NCI-H1417 (cell line): ENCODE results near the gene TNFRSF25.

Source experiments
- DNase-seq, 3 experiments: peaks; one replicate each; lab custom pipeline; 2025; lab: John Stamatoyannopoulos, UW

Gene TNFRSF25, protein sequence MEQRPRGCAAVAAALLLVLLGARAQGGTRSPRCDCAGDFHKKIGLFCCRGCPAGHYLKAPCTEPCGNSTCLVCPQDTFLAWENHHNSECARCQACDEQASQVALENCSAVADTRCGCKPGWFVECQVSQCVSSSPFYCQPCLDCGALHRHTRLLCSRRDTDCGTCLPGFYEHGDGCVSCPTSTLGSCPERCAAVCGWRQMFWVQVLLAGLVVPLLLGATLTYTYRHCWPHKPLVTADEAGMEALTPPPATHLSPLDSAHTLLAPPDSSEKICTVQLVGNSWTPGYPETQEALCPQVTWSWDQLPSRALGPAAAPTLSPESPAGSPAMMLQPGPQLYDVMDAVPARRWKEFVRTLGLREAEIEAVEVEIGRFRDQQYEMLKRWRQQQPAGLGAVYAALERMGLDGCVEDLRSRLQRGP

DNA sequence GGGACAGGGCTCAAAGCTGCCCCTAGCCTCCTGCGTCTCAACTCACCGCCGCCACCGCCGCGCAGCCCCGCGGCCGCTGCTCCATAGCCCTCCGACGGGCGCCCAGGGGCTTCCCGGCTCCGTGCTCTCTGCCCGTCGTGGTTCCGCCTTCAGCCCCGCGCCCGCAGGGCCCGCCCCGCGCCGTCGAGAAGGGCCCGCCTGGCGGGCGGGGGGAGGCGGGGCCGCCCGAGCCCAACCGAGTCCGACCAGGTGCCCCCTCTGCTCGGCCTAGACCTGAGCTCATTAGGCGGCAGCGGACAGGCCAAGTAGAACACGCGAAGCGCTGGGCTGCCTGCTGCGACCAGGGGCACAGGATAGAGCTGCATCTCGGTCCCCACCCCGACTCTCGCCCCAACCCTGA, at the start of gene TNFRSF25:
TSS of gene TNFRSF25 (minus strand) at position 151 of the 400 bp plus-strand sequence. CDS start at position 85, 66 bp downstream.
- DNase-seq, result no peak

DNA sequence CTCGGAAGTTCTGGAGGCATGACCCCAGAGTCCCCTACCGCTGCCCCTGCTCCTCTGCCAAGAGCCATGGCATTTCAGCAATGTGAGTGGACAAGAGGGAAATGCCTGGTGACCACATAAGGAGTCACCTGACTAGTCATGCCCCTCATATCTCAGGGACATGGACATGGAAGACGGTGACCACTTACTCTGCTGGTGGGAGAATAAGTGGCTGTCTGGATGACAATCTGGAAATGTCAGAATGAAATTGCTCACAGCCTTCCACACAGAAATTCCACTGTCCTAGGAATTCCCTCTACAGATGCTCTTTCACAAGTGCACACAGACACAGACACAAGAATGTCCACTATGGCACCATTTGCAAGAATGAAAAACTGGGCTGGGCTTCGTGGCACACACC, 49.8 kb upstream of the TNFRSF25 start:
- DNase-seq, result no peak

DNA sequence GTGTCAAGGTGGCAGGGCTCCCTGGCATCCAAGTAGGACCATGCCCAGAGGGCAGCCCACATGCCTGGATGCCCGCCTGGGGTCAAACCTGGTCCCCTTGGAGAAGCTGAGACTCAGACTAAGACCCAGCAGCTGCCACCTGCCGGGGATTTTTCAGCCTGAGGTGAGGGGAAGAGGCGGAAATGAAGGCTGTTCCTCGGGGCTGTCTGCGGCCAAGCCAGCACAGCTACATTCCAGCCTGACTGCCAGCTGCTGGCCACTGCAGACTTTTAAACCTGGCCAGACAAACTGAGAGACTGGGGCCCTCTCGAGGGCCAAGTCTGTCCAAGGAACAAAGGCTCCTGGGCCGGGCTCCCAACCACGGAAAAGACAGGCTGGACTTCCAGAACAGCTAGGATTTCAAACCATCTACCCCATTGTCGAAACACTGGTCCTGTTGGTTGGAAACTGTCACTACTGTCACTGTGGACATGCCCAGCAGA, 47.4 kb upstream of the TNFRSF25 start:
- DNase-seq, result no peak

DNA sequence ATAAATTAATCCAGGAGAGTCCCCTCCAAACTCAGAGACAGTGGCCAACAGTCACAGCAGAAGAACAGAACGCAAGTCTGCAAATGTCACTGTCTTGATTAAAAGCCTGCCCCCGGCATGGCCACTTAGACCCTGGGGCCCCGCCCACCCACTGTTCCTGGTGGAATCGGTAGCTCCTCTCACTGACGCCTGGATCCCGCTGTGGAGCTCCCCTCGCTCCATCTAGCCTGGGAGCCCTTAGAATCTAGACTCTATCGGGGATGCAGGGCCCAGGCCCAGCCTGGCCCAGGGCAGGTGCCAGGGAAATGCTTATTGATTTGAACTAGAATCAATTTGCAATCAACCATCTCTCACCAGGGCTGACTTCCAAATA, 46.9 kb upstream of the TNFRSF25 start:
- no peak for DNase-seq

DNA sequence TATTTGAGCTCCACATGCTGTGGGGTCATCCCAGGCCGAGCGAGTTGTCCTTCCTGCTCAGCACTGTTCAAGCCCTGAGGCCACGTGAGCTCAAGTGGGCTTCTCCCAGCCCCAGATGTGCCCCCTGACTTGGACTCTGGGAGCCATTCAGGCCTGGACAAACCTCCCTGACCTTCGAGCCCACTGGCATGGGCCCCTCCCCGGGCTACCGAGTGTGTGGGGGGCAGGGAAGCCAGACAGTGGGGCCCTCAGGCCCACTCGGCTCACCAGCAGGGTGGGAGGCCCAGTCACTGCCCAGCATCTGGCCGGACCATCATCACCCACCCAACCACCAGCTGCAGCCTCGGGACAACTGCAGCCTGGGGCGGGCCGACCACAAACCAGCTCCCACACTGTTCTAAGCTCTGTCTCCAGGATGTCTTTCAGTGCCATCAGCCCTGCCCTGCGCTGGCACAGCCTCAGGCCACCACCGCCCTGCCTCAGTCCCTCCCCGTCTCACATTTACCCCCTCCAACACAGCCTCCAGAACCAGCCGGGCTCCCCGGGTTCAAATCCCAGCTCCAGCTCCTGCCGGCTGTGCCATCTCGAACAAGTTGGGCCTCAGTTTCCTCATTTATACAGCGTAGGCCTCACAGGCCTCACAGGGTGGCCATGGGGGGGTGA, 46.4 kb upstream of the TNFRSF25 start:
- no peak for DNase-seq

DNA sequence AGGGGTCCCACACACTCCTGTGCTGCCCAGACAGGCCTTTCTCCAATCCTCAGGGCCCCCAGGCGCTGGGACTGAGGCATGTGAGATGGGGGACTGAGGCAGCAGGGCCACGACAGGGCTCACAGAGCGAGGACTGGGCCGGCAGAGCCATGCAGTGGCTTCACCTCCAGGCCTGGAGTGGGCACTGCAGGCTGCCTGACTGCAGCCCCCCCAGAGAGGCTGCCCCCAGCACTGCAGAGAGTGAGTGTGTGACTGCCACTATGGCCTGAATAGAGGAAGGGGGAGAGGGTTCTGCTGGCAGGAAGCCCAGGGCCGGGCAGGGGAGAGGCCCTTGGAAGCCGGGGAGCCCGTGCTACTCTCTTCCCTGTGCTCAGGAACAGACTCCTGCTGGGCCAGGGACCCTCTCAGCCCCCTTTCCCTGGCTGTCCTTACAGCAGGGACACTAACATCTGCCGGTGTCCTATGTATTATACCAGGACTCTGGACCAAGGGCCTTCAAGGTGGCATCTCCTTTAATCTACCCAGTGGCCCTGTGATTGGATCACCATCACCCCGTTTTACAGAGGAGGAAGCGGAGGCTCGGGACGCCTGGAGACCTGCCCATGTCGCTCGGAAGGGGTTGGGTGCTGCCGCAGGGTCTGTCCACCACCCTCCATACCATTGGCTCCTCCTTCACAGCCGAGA, 45.7 kb upstream of the TNFRSF25 start:
- no peak for DNase-seq

DNA sequence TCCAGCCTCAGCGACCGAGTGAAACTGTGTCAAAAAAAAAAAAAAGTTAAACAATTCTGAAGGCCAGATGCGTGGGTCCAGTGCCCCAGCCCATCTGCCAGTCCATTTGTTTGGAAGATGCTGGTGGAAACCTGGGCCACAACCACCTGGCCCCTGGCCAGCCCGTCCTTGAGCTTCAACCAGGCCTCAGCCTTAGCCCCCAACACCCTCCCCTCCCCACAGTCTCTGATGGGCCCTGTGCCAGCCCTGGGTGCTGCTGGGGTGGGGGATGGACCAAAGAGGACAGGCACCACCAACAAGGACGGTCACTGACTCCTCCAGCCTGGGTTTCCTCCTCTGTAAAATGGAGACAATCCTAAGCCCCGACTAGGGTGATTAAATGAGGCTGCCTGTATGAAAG, 45.1 kb upstream of the TNFRSF25 start:
- DNase-seq, result no peak

DNA sequence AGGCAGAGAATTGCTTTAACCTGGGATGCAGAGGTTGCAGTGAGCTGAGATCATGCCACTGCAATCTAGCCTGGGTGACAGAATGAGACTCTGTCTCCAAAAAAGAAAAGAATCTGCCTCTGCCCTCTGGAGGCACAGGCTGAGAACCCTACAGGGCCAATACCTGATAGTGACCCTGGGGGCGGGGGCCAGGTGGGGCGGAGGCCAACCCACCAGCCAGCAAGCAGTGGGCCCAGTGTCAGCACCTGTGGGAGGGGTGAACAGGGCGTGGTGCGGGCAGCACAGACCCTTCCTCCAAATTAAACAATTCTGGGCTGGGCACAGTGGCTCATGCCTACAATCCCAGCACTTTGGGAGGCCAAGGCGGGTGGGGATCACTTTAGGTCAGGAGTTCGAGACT, 44.5 kb upstream of the TNFRSF25 start:
- DNase-seq, result no peak

DNA sequence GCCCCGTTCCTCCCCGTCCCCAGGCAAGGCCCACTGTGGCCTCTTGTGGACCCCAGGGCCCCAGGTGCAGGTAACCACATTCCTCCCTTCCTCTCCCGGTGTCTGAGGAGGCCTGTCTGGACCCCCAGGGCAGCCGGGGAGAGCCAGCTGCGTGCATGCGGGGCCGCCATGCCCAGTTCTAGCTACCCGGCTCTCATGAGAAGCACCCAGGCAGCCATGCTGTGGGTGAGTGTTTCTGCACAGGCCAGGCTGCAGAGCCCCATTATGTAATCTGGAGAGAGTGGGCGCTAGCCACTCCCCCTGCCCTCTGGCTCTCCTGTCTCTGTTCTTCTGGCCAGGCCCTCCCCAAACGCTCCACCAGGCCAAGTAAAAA, 43.9 kb upstream of the TNFRSF25 start:
- no peak for DNase-seq

DNA sequence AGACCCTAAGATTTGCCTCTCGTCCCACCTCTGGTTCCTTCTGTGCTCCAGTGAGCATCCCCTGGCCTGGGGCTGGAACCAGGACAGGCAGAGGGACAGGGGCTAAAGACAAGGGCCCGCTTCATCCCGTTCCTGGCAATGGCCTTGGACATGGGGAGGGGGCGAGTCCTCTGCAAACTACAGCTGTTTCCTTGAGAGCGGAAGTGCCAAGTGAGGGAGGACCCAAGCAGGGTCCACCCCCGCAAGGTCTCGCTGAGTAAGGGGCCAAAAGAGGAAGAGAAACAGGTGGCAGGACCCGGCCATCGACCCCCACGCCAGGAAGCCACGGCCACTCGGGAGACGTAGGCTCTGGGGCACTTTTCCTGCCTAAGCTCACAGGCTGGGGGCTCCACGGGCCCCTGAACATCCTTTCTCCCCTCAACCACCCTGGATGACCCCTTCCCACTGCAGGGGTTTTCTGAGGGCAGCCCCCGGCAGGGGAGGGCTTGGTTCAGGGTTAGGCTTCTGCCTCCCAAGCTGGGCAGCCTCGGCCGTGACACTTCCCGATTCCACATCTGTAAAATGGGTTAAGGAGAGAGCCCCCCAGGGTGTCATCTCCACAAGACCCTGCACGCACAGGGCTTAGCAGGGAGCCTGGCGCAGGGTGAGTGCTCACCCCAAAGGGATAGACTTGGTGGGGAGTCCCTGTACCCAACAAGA, 43.4 kb upstream of the TNFRSF25 start:
- no peak for DNase-seq

DNA sequence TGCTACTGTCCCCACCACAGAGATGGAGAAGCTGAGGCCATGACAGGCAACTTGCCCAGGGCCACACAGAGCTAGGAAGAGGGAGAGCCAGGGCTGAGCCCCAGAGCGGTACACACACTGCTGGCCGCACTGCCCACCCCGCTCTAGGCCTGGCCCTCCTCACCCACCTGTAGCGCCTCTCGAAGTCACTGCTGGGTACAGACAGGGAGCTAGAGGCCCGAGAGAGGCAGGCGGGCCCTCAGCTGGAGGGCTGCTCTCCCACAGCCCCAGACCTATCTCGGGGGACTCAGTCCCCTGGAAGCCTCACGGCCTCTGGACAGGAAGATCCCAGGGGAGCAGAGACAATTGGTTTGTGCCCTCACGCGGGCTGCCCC, 42.8 kb upstream of the TNFRSF25 start:
- no peak for DNase-seq

DNA sequence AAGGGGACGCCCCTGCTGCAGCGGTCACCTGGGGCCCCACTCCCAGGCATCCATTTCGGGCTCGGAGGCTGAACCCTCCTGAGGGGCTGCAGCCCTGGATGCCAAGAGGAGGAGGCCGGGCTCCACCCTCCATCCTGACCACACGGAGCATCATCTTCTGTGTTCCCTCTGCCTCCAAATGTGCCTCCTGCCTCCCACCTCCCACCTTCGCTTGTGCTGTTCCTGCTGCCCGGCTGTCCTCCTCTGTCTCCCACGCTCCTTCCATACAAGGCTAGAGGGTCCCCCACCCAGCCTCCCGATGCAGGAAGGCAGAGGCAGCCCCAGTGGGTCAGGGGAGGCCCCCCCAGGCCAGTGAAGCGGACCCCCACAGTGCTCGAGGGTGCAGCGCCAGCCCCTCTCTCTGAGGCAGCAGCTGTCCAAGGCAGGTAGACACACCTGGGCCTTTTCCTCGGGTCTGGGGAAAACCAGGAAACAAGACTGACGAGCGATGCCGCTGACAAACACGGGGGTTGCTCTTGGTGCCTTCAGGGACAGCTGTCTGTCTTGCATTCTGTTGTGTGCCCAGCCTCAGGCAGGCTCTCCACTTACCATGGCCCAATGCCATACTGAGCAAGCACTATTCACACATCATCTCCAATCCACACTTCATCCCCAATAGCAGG, 42.3 kb upstream of the TNFRSF25 start:
- no peak for DNase-seq

DNA sequence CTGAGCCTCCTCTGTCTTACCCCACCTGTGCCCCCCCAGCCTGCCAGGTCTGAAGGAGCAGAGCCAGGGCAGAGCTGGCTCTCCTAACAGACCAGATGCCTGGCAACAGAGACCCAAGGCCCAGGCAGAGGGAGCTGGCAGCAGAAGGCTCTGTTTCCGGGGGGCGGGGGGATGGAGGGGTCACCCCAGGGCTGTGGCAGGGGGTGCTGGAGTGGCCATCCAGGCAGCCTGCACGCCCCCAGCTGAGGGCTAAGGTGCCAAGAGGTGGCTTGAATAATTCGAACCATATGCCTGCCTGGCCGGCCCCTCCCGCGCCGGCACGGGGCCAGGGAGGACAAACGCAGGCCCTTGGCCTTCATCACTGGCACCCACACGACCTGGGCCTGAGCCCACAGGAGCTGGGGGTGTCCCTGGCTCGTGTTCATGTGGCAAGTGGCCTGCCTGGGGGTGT, 41.5 kb upstream of the TNFRSF25 start:
- DNase-seq, result no peak

DNA sequence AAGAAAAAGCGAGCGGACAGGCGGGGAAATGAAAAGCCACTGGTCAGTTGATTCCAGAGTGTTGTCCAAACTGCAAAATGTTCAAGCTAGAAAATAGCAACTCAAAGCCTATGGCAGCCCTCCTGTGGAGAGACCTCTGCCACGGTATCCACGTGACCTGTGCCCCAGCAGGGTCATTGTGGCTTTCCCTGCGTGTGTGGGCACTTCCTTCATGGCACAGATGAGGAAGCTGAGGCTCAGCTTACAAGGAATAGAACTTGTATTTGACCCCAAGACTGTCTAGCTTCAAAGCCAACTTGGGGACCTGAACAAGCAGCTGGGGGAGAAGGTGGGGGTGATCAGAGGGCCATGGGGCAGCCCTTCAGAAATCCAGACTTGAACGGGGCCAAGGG, 41.1 kb upstream of the TNFRSF25 start:
- DNase-seq, result no peak

DNA sequence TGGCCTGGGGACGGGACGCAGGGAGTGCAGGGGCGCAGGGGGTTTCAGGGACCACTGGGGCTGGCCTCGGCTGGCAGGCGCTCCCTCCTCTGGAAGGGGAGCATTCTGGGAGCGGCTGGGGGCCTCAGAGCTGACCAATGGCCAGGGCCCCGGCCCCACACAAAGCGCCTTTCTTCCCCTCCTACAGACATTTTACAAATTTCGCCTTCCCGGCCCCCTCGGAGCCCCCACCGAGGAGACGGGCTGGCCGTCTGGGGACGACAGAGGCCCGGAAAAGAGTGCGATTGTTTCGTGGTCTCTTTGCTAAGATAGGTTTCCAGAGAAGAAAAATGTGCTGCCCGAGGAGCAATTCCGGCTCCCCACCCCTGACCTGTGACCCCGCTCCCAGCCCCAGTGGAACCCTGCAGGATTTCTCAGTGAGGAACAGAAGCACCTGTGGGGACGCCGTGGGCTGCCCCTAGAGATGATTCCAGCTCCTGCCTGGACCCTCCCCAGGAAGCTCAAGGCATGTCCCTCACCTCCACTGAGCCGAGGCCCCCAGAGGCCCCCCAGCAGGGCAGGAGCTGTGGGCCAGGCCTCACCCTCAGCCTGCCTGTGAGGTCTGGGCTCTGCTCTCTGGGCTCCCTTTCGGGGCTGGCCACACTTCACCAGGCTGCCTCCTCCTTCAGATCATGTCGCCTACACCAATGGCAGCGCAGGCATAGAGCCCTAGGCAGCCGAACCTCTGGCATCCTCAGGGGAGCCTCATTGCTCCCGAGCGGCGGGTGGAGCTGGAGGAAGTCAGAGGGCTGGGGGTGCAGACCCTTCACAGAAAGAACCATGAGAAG, 40.5 kb upstream of the TNFRSF25 start:
- no peak for DNase-seq

DNA sequence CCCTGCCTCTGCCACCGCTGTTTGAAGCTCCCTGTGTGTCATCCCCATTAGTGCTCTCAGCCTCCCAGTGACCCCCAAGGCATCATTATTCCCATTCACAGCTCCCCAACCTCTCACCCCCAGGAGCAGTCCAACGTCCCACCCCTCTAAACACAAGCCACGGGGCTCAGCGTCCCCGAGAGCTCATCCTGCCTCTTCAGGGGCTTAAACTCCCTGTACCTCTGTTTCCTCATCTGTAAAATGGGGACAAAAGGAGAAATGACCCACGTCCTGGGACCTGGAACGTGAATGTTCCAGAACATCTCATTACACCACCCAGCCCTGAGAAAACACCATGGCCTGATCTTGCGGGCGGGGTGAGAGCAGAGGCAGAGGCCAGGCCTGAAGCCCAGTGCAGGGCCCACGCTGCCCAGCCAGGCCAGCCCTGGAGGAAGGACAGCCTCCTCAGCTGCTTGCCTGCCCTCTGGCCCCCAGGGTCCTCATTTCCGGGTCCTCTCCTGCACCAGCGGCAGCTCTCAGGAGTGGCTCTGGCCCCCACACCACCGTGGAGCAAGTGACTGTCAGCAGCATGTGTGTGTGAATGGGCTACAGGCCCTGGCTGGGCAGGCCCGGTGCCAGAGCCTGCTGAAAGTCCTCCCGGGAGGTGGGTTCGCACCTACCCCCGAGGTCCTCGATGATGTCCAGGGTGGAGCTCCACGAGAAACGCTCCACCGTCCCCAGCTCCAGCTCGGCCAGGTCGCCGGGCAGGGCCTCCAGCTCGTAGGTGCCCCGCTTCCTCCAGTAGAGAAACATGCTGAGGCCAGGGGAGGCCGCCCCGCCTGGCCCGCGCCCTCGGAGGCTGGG, 39.6 kb upstream of the TNFRSF25 start:
- DNase-seq, result no peak

DNA sequence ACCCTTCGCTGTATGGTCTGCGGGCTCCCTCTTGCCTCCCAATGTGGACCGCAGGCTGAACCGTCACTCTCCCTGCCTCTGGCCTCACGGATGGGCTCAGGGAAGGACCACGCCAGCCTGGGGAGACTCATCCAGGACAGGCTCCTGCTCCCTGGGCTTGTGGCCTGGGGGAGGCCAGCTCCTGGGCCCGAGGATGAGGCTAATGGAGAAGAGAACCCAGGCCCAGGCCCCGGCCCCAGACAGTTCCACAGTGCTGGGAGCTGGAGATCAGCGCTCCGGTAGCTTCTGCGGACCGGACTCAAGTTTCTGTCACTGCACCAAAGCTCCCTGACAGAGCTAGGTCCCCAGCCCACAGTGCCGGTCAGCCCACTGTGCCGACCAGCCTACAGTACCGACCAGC, 38.9 kb upstream of the TNFRSF25 start:
- DNase-seq, result no peak

DNA sequence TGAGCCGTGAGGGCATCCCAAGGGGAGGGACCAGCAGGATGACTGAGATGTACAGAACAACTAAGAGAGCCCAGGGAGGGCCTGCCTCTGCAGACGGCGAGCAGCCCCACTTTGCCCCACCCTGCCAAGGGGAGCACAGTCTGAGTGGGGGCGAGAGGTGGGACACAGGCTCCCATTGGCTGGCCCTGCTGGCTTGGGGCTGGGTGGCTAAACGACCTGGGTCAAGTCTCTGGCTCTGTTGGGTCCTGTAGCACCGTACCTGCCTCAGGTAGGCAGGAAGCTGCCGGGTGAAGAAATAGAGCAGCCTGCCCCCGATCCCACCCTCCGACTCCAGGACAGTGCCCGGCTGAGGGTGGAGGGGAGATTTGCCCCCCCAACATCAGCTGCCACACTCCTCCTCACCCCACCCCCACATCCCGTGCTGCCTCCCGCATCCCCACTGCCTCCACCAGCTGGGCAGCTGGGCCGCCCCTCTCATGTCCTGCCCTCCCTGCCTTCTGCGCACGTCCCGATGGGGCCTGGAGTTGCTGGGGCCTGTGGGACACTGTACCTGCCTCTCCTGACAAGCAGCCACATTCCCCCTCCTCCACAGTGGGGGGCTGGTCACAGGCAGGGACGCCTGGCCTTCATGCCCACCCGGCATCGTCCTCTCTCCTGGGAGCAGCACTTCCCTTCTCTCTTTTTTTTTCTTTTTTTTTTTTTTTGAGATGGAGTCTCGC, 38.1 kb upstream of the TNFRSF25 start:
- no peak for DNase-seq
